Measurements from ENCODE around the gene MRPL22.

DNA sequence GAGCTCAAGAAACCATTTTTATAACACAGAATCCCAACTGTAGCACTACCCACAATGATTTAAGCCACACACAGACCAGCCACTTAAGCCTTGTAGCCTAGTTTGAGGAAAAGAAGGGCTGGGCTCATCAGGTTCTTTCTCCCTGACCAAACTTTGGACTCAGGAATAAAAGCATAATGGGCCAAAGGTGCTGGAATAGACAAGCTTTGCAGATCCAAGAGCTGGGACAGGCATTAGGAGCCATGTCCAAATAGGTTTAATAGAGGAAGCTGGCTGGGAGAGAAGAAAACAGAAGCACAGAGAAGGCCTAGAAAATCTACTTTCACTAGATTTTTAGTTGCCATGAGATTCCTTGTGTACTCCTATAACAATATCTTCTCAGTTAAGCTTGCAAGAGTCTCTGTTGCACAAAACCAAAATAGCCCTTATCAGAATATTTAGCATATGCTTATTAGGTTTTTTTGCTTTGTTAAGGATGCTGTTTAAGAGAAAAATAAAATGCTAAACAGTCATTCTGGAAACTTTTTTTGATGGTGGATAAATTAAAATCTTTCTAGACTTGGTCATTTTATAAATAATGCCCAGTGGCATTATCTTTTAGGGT is 44.2 kb upstream of the MRPL22 start:
- no peak for TF ChIP-seq EZH2 (IDR thresholded peaks at IDR 0.05; ENCODE audit: low read depth)
- TF ChIP-seq, protein P1, sequence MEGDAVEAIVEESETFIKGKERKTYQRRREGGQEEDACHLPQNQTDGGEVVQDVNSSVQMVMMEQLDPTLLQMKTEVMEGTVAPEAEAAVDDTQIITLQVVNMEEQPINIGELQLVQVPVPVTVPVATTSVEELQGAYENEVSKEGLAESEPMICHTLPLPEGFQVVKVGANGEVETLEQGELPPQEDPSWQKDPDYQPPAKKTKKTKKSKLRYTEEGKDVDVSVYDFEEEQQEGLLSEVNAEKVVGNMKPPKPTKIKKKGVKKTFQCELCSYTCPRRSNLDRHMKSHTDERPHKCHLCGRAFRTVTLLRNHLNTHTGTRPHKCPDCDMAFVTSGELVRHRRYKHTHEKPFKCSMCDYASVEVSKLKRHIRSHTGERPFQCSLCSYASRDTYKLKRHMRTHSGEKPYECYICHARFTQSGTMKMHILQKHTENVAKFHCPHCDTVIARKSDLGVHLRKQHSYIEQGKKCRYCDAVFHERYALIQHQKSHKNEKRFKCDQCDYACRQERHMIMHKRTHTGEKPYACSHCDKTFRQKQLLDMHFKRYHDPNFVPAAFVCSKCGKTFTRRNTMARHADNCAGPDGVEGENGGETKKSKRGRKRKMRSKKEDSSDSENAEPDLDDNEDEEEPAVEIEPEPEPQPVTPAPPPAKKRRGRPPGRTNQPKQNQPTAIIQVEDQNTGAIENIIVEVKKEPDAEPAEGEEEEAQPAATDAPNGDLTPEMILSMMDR (conservative IDR thresholded peaks at IDR 0.05), result no peak

All from PC-9 (cell line).